ENCODE measurements around the gene DOCK3.

DNA sequence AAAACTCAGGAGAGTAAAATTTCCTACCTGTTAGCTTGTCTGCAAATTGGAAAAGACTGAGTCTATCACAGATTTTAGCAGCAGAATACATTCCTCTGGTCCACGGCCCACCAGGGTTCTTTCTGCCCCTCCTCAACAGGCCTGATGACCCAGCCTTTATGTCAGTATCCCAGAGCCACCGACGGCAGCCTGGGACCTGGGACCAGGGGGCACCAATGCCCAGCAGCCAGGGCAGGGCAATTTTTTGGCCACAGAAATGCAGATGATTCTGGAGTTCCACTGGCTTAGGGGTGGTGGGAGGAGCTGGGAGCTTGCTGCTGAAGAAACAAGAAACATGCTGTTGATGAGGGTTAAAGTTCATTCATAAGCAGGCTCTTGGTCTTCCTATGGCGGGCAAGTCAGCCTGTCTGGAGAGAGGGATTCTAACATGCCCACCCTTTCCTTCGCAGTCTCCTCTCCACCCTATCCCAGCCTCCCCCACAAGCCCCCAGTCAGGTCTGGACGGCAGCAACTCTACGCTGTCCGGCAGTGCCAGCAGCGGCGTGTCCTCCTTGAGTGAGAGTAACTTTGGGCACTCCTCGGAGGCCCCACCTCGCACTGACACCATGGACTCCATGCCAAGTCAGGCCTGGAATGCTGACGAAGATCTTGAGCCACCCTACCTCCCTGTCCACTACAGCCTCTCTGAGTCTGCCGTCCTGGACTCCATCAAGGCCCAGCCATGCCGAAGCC, 706.0 kb downstream of the DOCK3 start:
- TF ChIP-seq BACH2 (CRISPR knock-in tag; IDR thresholded peaks at IDR 0.05; ENCODE audit: borderline replicate concordance) = no peak
- TF ChIP-seq ISL1 (CRISPR knock-in tag; IDR thresholded peaks at IDR 0.05) = no peak
- no peak for TF ChIP-seq CSRNP3 (CRISPR knock-in tag; IDR thresholded peaks at IDR 0.05)
- TF ChIP-seq, protein P1, sequence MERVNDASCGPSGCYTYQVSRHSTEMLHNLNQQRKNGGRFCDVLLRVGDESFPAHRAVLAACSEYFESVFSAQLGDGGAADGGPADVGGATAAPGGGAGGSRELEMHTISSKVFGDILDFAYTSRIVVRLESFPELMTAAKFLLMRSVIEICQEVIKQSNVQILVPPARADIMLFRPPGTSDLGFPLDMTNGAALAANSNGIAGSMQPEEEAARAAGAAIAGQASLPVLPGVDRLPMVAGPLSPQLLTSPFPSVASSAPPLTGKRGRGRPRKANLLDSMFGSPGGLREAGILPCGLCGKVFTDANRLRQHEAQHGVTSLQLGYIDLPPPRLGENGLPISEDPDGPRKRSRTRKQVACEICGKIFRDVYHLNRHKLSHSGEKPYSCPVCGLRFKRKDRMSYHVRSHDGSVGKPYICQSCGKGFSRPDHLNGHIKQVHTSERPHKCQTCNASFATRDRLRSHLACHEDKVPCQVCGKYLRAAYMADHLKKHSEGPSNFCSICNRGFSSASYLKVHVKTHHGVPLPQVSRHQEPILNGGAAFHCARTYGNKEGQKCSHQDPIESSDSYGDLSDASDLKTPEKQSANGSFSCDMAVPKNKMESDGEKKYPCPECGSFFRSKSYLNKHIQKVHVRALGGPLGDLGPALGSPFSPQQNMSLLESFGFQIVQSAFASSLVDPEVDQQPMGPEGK (CRISPR knock-in tag; IDR thresholded peaks at IDR 0.05; ENCODE audit: borderline replicate concordance) = no peak
- no peak for TF ChIP-seq ZFP30 (CRISPR knock-in tag; IDR thresholded peaks at IDR 0.05)
- no peak for TF ChIP-seq TCF4 (CRISPR knock-in tag; IDR thresholded peaks at IDR 0.05; ENCODE audit: borderline replicate concordance)
- TF ChIP-seq CSDC2 (CRISPR knock-in tag; IDR thresholded peaks at IDR 0.05) = no peak
- TF ChIP-seq RARB (CRISPR knock-in tag; IDR thresholded peaks at IDR 0.05) = no peak
- TF ChIP-seq GLIS3 (CRISPR knock-in tag; IDR thresholded peaks at IDR 0.05) = no peak
- TF ChIP-seq ZNF565 (CRISPR knock-in tag; conservative IDR thresholded peaks at IDR 0.05; ENCODE audit: low read depth) = no peak
- TF ChIP-seq OSR1 (CRISPR knock-in tag; IDR thresholded peaks at IDR 0.05) = no peak
- TF ChIP-seq TOX (CRISPR knock-in tag; IDR thresholded peaks at IDR 0.05; ENCODE audit: borderline replicate concordance) = no peak
- TF ChIP-seq ZNF8 (CRISPR knock-in tag; IDR thresholded peaks at IDR 0.05) = no peak
